H1 (cell line): Measurements from ENCODE around the gene MMP24OS. TPM values are rescaled to one million over a fixed set of nuclear protein-coding genes. Genes with fewer than 3 reads are reported as not detected.

Experiments used
- CHD1 ChIP-seq: IDR thresholded peaks from 2 replicates; pipeline ENCODE4 v1.6.1; 2012; ENCODE audit warnings: low read depth, low read length, improper control_type of control experiment
- EP300 ChIP-seq, 2 experiments: IDR thresholded peaks; 1 replicate in 1 of 2; 2 replicates in 1 of 2; pipeline ENCODE4 v1.6.1; 2011 to 2012; ENCODE audit warnings: low read depth in 2 of 2, low read length in 2 of 2, mild to moderate bottlenecking in 2 of 2, borderline replicate concordance in 1 of 2, inconsistent platforms in 1 of 2, moderate library complexity in 1 of 2
- MAX ChIP-seq: IDR thresholded peaks from 2 replicates; pipeline ENCODE4 v1.6.1; 2012; ENCODE audit warnings: inconsistent platforms
- PHF8 ChIP-seq: fragments of 200-600 bp; sonication (generic); conservative IDR thresholded peaks from 2 replicates; pipeline ENCODE4 v1.7.1; 2012; ENCODE audit warnings: low read depth, mild to moderate bottlenecking, inconsistent platforms, low read length, moderate library complexity
- SP2 ChIP-seq: IDR thresholded peaks from 2 replicates; pipeline ENCODE4 v1.6.1; 2012; ENCODE audit warnings: mild to moderate bottlenecking, low read length, inconsistent platforms
- SRF ChIP-seq: IDR thresholded peaks from 2 replicates; pipeline ENCODE4 v1.6.1; 2011; ENCODE audit warnings: mild to moderate bottlenecking, low read depth, low read length, moderate library complexity
- polyA plus RNA-seq, 7 experiments: library from polyadenylated mRNA; depleted of rRNA in 3 of 7; stranded (reverse) in 5 of 7; unstranded in 2 of 7; fragments of >200 nt in 5 of 7; fragments of 200-250 nt in 2 of 7; gene quantifications; 1 replicate in 5 of 7; 2 replicates in 1 of 7; 4 replicates in 1 of 7; pipeline versions ENCODE4 v1.2.1 to v1.2.3, GENCODE V29; 2011 to 2013; ENCODE audit warnings: missing spikeins in 2 of 7, mixed read lengths in 2 of 7
- total RNA-seq: library from RNA; stranded (reverse); fragmentation: NEBNext Ultra II Directional; extraction: Animal tissue kit (Norgen Biotek cat#: 25700); gene quantifications from 2 replicates; pipeline ENCODE4 v1.2.1, GENCODE V29; 2021

Gene MMP24OS
- total and polyA plus RNA-seq, 2 of the 8 experiments (the other 6 are each of a cell fraction or from before 2014, with no cell fraction given): 19.0 to 21.3 TPM

GRCh38 chr20:35294293-35294685, 16.4 kb upstream of the MMP24OS start (continued):
- TF ChIP-seq MAX: no peak
- TF ChIP-seq EP300 (IDR thresholded peaks at IDR 0.05; ENCODE audit: borderline replicate concordance in 1 of 2, low read depth in 2 of 2, low read length in 2 of 2): no peak
- TF ChIP-seq SP2: no peak
- no peak for TF ChIP-seq PHF8
- TF ChIP-seq CHD1: no peak
- no peak for TF ChIP-seq SRF
